Measurements from ENCODE around the gene GPR37L1.

The GPR37L1 gene

DNA sequence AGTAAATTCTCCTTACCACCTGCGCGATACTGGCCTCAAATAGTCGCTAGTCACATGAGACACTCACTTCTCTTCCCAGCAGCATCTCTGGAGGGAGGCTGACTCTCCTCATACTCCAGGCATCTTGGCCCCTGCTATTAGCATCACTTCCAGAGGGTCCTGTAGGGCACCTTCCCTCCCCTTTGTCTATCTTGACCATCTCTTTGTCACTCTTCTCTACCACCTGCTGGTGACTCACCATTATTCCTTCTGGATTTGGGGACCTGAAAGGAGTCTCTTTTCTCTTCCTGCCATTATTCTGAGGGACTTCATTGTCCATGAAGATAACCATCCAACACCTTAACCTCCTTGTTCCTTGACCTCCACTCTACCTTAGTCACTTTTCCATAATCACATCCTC lies 31.7 kb upstream of the GPR37L1 start (continued):
- TF ChIP-seq, protein P1, sequence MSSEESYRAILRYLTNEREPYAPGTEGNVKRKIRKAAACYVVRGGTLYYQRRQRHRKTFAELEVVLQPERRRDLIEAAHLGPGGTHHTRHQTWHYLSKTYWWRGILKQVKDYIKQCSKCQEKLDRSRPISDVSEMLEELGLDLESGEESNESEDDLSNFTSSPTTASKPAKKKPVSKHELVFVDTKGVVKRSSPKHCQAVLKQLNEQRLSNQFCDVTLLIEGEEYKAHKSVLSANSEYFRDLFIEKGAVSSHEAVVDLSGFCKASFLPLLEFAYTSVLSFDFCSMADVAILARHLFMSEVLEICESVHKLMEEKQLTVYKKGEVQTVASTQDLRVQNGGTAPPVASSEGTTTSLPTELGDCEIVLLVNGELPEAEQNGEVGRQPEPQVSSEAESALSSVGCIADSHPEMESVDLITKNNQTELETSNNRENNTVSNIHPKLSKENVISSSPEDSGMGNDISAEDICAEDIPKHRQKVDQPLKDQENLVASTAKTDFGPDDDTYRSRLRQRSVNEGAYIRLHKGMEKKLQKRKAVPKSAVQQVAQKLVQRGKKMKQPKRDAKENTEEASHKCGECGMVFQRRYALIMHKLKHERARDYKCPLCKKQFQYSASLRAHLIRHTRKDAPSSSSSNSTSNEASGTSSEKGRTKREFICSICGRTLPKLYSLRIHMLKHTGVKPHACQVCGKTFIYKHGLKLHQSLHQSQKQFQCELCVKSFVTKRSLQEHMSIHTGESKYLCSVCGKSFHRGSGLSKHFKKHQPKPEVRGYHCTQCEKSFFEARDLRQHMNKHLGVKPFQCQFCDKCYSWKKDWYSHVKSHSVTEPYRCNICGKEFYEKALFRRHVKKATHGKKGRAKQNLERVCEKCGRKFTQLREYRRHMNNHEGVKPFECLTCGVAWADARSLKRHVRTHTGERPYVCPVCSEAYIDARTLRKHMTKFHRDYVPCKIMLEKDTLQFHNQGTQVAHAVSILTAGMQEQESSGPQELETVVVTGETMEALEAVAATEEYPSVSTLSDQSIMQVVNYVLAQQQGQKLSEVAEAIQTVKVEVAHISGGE (tag by site-specific recombination; conservative IDR thresholded peaks at IDR 0.05; ENCODE audit: low read depth) = no peak
- no peak for TF ChIP-seq HOXC10 (CRISPR knock-in tag; IDR thresholded peaks at IDR 0.05)
- TF ChIP-seq, protein P2, sequence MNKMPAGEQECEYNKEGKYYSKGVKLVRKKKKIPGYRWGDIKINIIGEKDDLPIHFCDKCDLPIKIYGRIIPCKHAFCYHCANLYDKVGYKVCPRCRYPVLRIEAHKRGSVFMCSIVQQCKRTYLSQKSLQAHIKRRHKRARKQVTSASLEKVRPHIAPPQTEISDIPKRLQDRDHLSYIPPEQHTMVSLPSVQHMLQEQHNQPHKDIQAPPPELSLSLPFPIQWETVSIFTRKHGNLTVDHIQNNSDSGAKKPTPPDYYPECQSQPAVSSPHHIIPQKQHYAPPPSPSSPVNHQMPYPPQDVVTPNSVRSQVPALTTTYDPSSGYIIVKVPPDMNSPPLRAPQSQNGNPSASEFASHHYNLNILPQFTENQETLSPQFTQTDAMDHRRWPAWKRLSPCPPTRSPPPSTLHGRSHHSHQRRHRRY (tag by site-specific recombination; IDR thresholded peaks at IDR 0.05) = no peak

DNA sequence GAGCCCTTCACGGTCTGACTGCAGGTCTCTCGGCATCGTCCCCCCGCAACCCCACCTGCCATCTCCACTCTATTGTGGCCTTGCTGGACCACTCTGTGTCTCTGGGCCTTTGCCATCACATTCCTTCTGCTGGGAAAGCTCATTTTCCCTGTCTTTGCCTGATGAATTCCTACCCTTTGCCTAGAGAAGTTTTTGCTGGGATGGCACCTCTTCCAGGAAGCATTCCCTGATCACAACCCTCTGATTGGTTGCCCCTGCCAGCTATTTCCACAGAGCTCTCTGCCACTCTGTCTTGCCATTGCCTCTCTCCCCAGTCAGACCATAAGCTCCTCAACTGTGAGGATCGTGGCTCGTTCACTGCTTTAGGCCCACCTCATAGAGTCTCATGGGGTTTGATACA lies 28.9 kb upstream of the GPR37L1 start:
- Histone ChIP-seq H3K27ac (ENCODE audit: extremely low read depth, low read depth, low read length) (no peak overlapping the region), H3K36me3 (ENCODE audit: control insufficient read depth in 2 of 2, insufficient read depth in 1 of 2, low read length in 2 of 2) (no peaks in the 10 kb centered on the region), H3K4me3 (ENCODE audit: low read depth, low read length) (no peak overlapping the region), H3K9me3 (ENCODE audit: control insufficient read depth, insufficient read depth, low read depth, low read length) (no peaks in the 10 kb centered on the region), H3K4me1 (ENCODE audit: control insufficient read depth, insufficient read depth, low read length) (no peaks in the 10 kb centered on the region)
- POLR2A ChIA-PET = interaction anchor here (1.6 kb wide), 1 partner anchor 12 kb away, joined by 8 read pairs; no protein-coding TSS in a partner anchor
- TF ChIP-seq, protein P3, sequence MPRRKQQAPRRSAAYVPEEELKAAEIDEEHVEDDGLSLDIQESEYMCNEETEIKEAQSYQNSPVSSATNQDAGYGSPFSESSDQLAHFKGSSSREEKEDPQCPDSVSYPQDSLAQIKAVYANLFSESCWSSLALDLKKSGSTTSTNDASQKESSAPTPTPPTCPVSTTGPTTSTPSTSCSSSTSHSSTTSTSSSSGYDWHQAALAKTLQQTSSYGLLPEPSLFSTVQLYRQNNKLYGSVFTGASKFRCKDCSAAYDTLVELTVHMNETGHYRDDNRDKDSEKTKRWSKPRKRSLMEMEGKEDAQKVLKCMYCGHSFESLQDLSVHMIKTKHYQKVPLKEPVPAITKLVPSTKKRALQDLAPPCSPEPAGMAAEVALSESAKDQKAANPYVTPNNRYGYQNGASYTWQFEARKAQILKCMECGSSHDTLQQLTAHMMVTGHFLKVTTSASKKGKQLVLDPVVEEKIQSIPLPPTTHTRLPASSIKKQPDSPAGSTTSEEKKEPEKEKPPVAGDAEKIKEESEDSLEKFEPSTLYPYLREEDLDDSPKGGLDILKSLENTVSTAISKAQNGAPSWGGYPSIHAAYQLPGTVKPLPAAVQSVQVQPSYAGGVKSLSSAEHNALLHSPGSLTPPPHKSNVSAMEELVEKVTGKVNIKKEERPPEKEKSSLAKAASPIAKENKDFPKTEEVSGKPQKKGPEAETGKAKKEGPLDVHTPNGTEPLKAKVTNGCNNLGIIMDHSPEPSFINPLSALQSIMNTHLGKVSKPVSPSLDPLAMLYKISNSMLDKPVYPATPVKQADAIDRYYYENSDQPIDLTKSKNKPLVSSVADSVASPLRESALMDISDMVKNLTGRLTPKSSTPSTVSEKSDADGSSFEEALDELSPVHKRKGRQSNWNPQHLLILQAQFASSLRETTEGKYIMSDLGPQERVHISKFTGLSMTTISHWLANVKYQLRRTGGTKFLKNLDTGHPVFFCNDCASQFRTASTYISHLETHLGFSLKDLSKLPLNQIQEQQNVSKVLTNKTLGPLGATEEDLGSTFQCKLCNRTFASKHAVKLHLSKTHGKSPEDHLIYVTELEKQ (tag by site-specific recombination; IDR thresholded peaks at IDR 0.05; ENCODE audit: borderline replicate concordance) = no peak
- TF ChIP-seq ZNF596 (tag by site-specific recombination; IDR thresholded peaks at IDR 0.05) = no peak
- CTCF ChIA-PET = interaction anchor here (0.7 to 1.5 kb wide), 4 partner anchors 12 to 94 kb away, joined by 3 to 4 read pairs (median 3); no protein-coding TSS in a partner anchor

DNA sequence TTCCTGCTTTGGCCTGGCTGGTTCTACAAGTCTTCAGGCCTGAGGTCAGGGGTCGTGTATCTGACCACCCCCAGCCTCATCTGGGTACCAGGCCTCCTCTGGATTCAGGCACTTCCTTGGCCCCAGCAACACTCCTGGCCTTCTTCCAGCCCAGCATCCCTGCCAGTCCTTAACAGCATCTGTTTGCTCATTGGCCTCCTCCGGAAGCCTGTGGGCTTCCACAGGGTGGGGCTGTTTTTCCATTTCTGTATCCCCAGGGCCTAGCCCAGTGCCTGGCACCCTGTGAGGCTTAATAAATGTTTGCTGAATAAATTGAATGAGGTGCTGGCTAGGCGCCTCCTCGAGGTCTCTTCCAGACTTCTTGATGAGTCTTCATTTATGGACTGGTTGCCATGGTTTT lies 21.5 kb upstream of the GPR37L1 start:
- H3K4me1 ChIP-seq (ENCODE audit: control insufficient read depth, insufficient read depth, low read length) = peaks cover 4% of the 10 kb centered on the region
- no peaks in the 10 kb centered on the region for H3K36me3 ChIP-seq (ENCODE audit: control insufficient read depth in 2 of 2, insufficient read depth in 1 of 2, low read length in 2 of 2)
- ChIA-PET CTCF (interaction anchor here (0.5 to 1.6 kb wide), 4 partner anchors 9 to 541 kb away, joined by 3 to 5 read pairs (median 4); no protein-coding TSS in a partner anchor), POLR2A (no interaction called here)
- no peak overlapping the region for H3K27ac ChIP-seq (ENCODE audit: extremely low read depth, low read depth, low read length)
- no peaks in the 10 kb centered on the region for H3K9me3 ChIP-seq (ENCODE audit: control insufficient read depth, insufficient read depth, low read depth, low read length)
- no peak overlapping the region for H3K4me3 ChIP-seq (ENCODE audit: low read depth, low read length)
- TF ChIP-seq, protein P4, sequence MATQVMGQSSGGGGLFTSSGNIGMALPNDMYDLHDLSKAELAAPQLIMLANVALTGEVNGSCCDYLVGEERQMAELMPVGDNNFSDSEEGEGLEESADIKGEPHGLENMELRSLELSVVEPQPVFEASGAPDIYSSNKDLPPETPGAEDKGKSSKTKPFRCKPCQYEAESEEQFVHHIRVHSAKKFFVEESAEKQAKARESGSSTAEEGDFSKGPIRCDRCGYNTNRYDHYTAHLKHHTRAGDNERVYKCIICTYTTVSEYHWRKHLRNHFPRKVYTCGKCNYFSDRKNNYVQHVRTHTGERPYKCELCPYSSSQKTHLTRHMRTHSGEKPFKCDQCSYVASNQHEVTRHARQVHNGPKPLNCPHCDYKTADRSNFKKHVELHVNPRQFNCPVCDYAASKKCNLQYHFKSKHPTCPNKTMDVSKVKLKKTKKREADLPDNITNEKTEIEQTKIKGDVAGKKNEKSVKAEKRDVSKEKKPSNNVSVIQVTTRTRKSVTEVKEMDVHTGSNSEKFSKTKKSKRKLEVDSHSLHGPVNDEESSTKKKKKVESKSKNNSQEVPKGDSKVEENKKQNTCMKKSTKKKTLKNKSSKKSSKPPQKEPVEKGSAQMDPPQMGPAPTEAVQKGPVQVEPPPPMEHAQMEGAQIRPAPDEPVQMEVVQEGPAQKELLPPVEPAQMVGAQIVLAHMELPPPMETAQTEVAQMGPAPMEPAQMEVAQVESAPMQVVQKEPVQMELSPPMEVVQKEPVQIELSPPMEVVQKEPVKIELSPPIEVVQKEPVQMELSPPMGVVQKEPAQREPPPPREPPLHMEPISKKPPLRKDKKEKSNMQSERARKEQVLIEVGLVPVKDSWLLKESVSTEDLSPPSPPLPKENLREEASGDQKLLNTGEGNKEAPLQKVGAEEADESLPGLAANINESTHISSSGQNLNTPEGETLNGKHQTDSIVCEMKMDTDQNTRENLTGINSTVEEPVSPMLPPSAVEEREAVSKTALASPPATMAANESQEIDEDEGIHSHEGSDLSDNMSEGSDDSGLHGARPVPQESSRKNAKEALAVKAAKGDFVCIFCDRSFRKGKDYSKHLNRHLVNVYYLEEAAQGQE (tag by site-specific recombination; IDR thresholded peaks at IDR 0.05) = no peak
- TF ChIP-seq ZNF366 (tag by site-specific recombination; conservative IDR thresholded peaks at IDR 0.05) (no peak), ZNF530 (tag by site-specific recombination; IDR thresholded peaks at IDR 0.05; ENCODE audit: low read depth) (no peak), ZIC2 (tag by site-specific recombination; IDR thresholded peaks at IDR 0.05) (peak; percentile 40), ZNF335 (tag by site-specific recombination; conservative IDR thresholded peaks at IDR 0.05) (peak; percentile 46; the same call in 1 of the 2 replicates)
